Keratinocyte (primary cell): Measurements from ENCODE around the gene FBRS. TPM values are rescaled to one million over a fixed set of nuclear protein-coding genes. Genes with fewer than 3 reads are reported as not detected.
"Not testable (repeated sequence)": the region's sequence is repeated elsewhere in the genome, so short reads cannot be mapped to it uniquely, and the experiment has no call there.

ENCODE experiments used
- DNase-seq: peaks from one replicate; pipeline ENCODE4 v3.0.0-alpha.2; 2011; ENCODE audit warnings: low read depth, missing footprints, low spot score
- FAIRE-seq: peaks from 2 replicates; lab custom pipeline; 2011; peaks lifted over from hg19 to GRCh38; lab: Jason Lieb, UNC
- H2AFZ ChIP-seq: 2 replicates; pipeline ENCODE4 v1.6.0; 2012; ENCODE audit warnings: low read length, control low read depth, inconsistent platforms; ENCODE audit not compliant: control insufficient read depth
- H3K27ac ChIP-seq: 2 replicates; pipeline ENCODE4 v1.5.1; 2011; ENCODE audit warnings: low read length; ENCODE audit not compliant: control insufficient read depth, insufficient read depth
- H3K27me3 ChIP-seq: 3 replicates; pipeline ENCODE4 v1.6.0; 2011; ENCODE audit warnings: low read length; ENCODE audit not compliant: control insufficient read depth, insufficient read depth; ENCODE audit errors: extremely low read depth
- H3K36me3 ChIP-seq, 2 experiments: 2 replicates in 1 of 2; 3 replicates in 1 of 2; pipeline ENCODE4 v1.5.1; 2011; ENCODE audit warnings: low read length in 2 of 2, mild to moderate bottlenecking in 1 of 2; ENCODE audit not compliant: control insufficient read depth in 2 of 2, insufficient read depth in 2 of 2; ENCODE audit errors: extremely low read depth in 1 of 2
- H3K4me1 ChIP-seq: 3 replicates; pipeline ENCODE4 v1.5.1; 2011; ENCODE audit warnings: low read length; ENCODE audit not compliant: control insufficient read depth, insufficient read depth; ENCODE audit errors: extremely low read depth
- H3K4me2 ChIP-seq: 3 replicates; pipeline ENCODE4 v1.6.0; 2011; ENCODE audit warnings: low read depth, low read length; ENCODE audit not compliant: control insufficient read depth, insufficient read depth; ENCODE audit errors: extremely low read depth
- H3K4me3 ChIP-seq, 3 experiments: fragments of 200-600 bp in 1 of 3; sonication (generic) in 1 of 3; 2 replicates in 2 of 3; 3 replicates in 1 of 3; pipeline ENCODE4 v1.5.1; 2011 to 2016; ENCODE audit warnings: low read length in 3 of 3, mild to moderate bottlenecking in 3 of 3, control low read depth in 2 of 3, inconsistent platforms in 1 of 3, low read depth in 1 of 3, mixed read lengths in 1 of 3, mixed run types in 1 of 3, moderate library complexity in 1 of 3; ENCODE audit not compliant: control insufficient read depth in 2 of 3, insufficient read depth in 2 of 3; ENCODE audit errors: extremely low read depth in 1 of 3
- H3K79me2 ChIP-seq: 2 replicates; pipeline ENCODE4 v1.6.0; 2012; ENCODE audit warnings: low read length; ENCODE audit not compliant: control insufficient read depth, insufficient read depth
- H3K9ac ChIP-seq: 3 replicates; pipeline ENCODE4 v1.6.0; 2011; ENCODE audit warnings: low read length; ENCODE audit not compliant: control insufficient read depth, insufficient read depth; ENCODE audit errors: extremely low read depth
- H3K9me1 ChIP-seq: 3 replicates; pipeline ENCODE4 v1.6.0; 2011; ENCODE audit warnings: low read length; ENCODE audit not compliant: control insufficient read depth, insufficient read depth; ENCODE audit errors: extremely low read depth
- H3K9me3 ChIP-seq: 2 replicates; pipeline ENCODE4 v1.5.1; 2012; ENCODE audit warnings: low read depth, low read length; ENCODE audit not compliant: control insufficient read depth
- H4K20me1 ChIP-seq: 3 replicates; pipeline ENCODE4 v1.6.0; 2011; ENCODE audit warnings: low read length; ENCODE audit not compliant: control insufficient read depth, insufficient read depth; ENCODE audit errors: extremely low read depth
- CTCF ChIP-seq, 3 experiments: IDR thresholded peaks in 1 of 3; conservative IDR thresholded peaks in 1 of 3; optimal IDR thresholded peaks in 1 of 3; 2 replicates in 2 of 3; 3 replicates in 1 of 3; pipeline versions ENCODE3 to v1.5.1; 2011; ENCODE audit warnings: low read length in 3 of 3, mild to moderate bottlenecking in 3 of 3, moderate library complexity in 2 of 3, control low read depth in 1 of 3, inconsistent platforms in 1 of 3; ENCODE audit not compliant: insufficient read depth in 2 of 3; ENCODE audit errors: extremely low read depth in 1 of 3
- EZH2 ChIP-seq: IDR thresholded peaks from one replicate; pipeline ENCODE4 v1.6.1; 2012; ENCODE audit warnings: inconsistent platforms, mild to moderate bottlenecking, low read length, moderate library complexity
- dilution Hi-C: fragments of 300-500 bp; cut with MboI; formaldehyde crosslinking; loops from one replicate; pipeline ENCODE4 v1.7.0; 2020; ENCODE audit warnings: low sequenced_read_pairs; ENCODE audit not compliant: extremely low pct_ligation_motif_present
- polyA plus RNA-seq, 5 experiments: library from polyadenylated mRNA; depleted of rRNA in 3 of 5; stranded (reverse) in 3 of 5; stranded (forward) in 1 of 5; unstranded in 1 of 5; fragments of >200 nt; gene quantifications; 1 replicate in 1 of 5; 2 replicates in 3 of 5; 3 replicates in 1 of 5; pipeline versions ENCODE4 v1.2.1 to v1.2.3, GENCODE V29; 2011 to 2012; ENCODE audit warnings: missing spikeins in 2 of 5, low read depth in 1 of 5, low replicate concordance in 1 of 5

The FBRS gene
- polyA plus RNA-seq, 1 donor (not counting 4 experiments of a cell fraction or from before 2014, with no cell fraction given), result 5.1 TPM

- DNase-seq (no peak), FAIRE-seq (no peak)
- no peak overlapping the region for H3K9ac ChIP-seq
- peaks cover 12% of the 10 kb centered on the region for H3K4me1 ChIP-seq
- dilution Hi-C loops, result no loop called here
- no peaks in the 10 kb centered on the region for H4K20me1 ChIP-seq
- peaks cover 40% of the 10 kb centered on the region for H3K79me2 ChIP-seq
- no peak overlapping the region for H3K4me3 ChIP-seq
- no peak overlapping the region for H3K27ac ChIP-seq
- H3K27me3 ChIP-seq, result no peaks in the 10 kb centered on the region
- no peak overlapping the region for H2AFZ ChIP-seq
- TF ChIP-seq CTCF (optimal IDR thresholded peaks at IDR 0.05 in 1 of 3, IDR thresholded peaks at IDR 0.05 in 1 of 3, conservative IDR thresholded peaks at IDR 0.05 in 1 of 3; ENCODE audit: extremely low read depth in 1 of 3, insufficient read depth in 2 of 3, low read length in 3 of 3), result no peak
- no peak for TF ChIP-seq EZH2
- no peaks in the 10 kb centered on the region for H3K9me3 ChIP-seq
- peak overlapping the region; percentile 76 for H3K4me2 ChIP-seq
- H3K9me1 ChIP-seq, result no peaks in the 10 kb centered on the region
- H3K36me3 ChIP-seq, result peaks cover 22 to 25% of the 10 kb centered on the region in 2 experiments
Observed at GRCh38 chr16:30700491-30700890, 42.3 kb downstream of the FBRS start.

GRCh38 chr16:30700971-30701370, 42.7 kb downstream of the FBRS start:
- Histone ChIP-seq H3K4me1 (peaks cover 12% of the 10 kb centered on the region), H3K4me3 (no peak overlapping the region), H2AFZ (no peak overlapping the region), H3K79me2 (peaks cover 40% of the 10 kb centered on the region), H3K36me3 (peaks cover 22 to 25% of the 10 kb centered on the region in 2 experiments), H3K4me2 (no peak overlapping the region), H4K20me1 (no peaks in the 10 kb centered on the region), H3K9me1 (no peaks in the 10 kb centered on the region), H3K9ac (no peak overlapping the region), H3K27ac (no peak overlapping the region), H3K27me3 (no peaks in the 10 kb centered on the region), H3K9me3 (no peaks in the 10 kb centered on the region)
- TF ChIP-seq CTCF (optimal IDR thresholded peaks at IDR 0.05 in 1 of 3, IDR thresholded peaks at IDR 0.05 in 1 of 3, conservative IDR thresholded peaks at IDR 0.05 in 1 of 3; ENCODE audit: extremely low read depth in 1 of 3, insufficient read depth in 2 of 3, low read length in 3 of 3) (no peak), EZH2 (no peak)
- dilution Hi-C loops, result no loop called here
- FAIRE-seq, result no peak
- no peak for DNase-seq

GRCh38 chr16:30703071-30703470, 44.8 kb downstream of the FBRS start:
- H4K20me1 ChIP-seq, dilution Hi-C loops, H3K9me1 ChIP-seq, H3K9me3 ChIP-seq, H2AFZ ChIP-seq, H3K4me3 ChIP-seq, H3K27me3 ChIP-seq, DNase-seq, H3K27ac ChIP-seq, H3K9ac ChIP-seq, H3K4me1 ChIP-seq, H3K4me2 ChIP-seq, FAIRE-seq: not testable (repeated sequence)
- Histone ChIP-seq H3K36me3 (peaks cover 38 to 40% of the 10 kb centered on the region in 2 experiments), H3K79me2 (peaks cover 43% of the 10 kb centered on the region)
